K562 (cell line): ENCODE measurements around the gene ZNF10. TPM values are rescaled to one million over a fixed set of nuclear protein-coding genes. Genes with fewer than 3 reads are reported as not detected.

ENCODE experiments used
- ATAC-seq: fragments of 200-7000 bp; cut with Tn5 transposase; 3 replicates; pipeline ENCODE4 v1.9.1; 2020; ENCODE audit warnings: moderate library complexity
- BruUV-seq: library from RNA; stranded (reverse); fragments of 400-500 nt; replicated peaks from 2 replicates; lab custom pipeline; 2021; lab: Mats Ljungman, UMichigan
- CTCF ChIA-PET: fragments of 300-600 bp; formaldehyde crosslinking; extraction: SDS; loops from one replicate; lab custom pipeline; 2021; ENCODE audit warnings: low intra/inter-chr PET ratio; lab: Yijun Ruan, JAX
- POLR2A ChIA-PET: fragments of 300-600, 350-650 bp; sonication (Branson Sonifier 250); formaldehyde crosslinking; extraction: SDS; loops from one replicate; lab custom pipeline; 2021; ENCODE audit warnings: antibody characterized with exemption, inconsistent platforms; lab: Yijun Ruan, JAX
- DNase-seq, 4 experiments: peaks; one replicate each; pipeline versions ENCODE4 v3.0.0 to v3.0.0-alpha.2; 2011 to 2018; ENCODE audit warnings: low spot score in 3 of 4, mixed read lengths in 3 of 4; ENCODE audit errors: extremely low read depth in 1 of 4
- FAIRE-seq: peaks from 2 replicates; lab custom pipeline; 2011; peaks lifted over from hg19 to GRCh38; lab: Jason Lieb, UNC
- H2AFZ ChIP-seq: 2 replicates; pipeline ENCODE4 v1.6.0; 2011; ENCODE audit warnings: low read depth, low read length, control low read depth, inconsistent platforms
- H3K27ac ChIP-seq: fragments of 200-600 bp; 3 replicates; pipeline ENCODE4 v1.8.0; 2011; ENCODE audit warnings: low read depth, mild to moderate bottlenecking, control low read depth, inconsistent platforms, low read length, moderate library complexity, mixed read lengths; ENCODE audit errors: extremely low read depth
- H3K27me3 ChIP-seq, 2 experiments: fragments of 300-600 bp in 1 of 2; 2 replicates in 1 of 2; 3 replicates in 1 of 2; pipeline versions ENCODE4 v1.6.0 to v1.8.0; 2011; ENCODE audit warnings: inconsistent platforms in 2 of 2, low read length in 2 of 2, mild to moderate bottlenecking in 1 of 2, mixed read lengths in 1 of 2, moderate library complexity in 1 of 2; ENCODE audit not compliant: control insufficient read depth in 2 of 2, insufficient read depth in 2 of 2
- H3K36me3 ChIP-seq: fragments of 300-600 bp; 3 replicates; pipeline ENCODE4 v1.8.0; 2011; ENCODE audit warnings: mild to moderate bottlenecking, low read length, inconsistent platforms; ENCODE audit not compliant: control insufficient read depth, insufficient read depth
- H3K4me1 ChIP-seq, 2 experiments: fragments of 200-600 bp in 1 of 2; replicated peaks in 1 of 2; 2 replicates in 1 of 2; 3 replicates in 1 of 2; pipeline versions ENCODE4 v1.5.1 to v1.8.0; 2011; ENCODE audit warnings: inconsistent platforms in 2 of 2, low read length in 2 of 2, mild to moderate bottlenecking in 1 of 2, mixed read lengths in 1 of 2, moderate library complexity in 1 of 2; ENCODE audit not compliant: control insufficient read depth in 2 of 2, insufficient read depth in 2 of 2
- H3K4me2 ChIP-seq: 2 replicates; pipeline ENCODE4 v1.6.1; 2011; ENCODE audit warnings: low read length, control low read depth, inconsistent platforms, mixed read lengths; ENCODE audit not compliant: insufficient read depth
- H3K4me3 ChIP-seq: fragments of 200-600 bp; sonication (generic), shearing (Covaris generic); 2 replicates; pipeline ENCODE4 v1.5.1; 2016; ENCODE audit warnings: control low read depth, inconsistent platforms
- H3K79me2 ChIP-seq: fragments of 200-600 bp; 3 replicates; pipeline ENCODE4 v1.8.0; 2011; ENCODE audit warnings: low read length, inconsistent platforms; ENCODE audit not compliant: control insufficient read depth, insufficient read depth
- H3K9ac ChIP-seq, 2 experiments: 2 replicates each; pipeline versions ENCODE4 v1.6.0 to v1.6.1; 2011; ENCODE audit warnings: low read depth in 2 of 2, low read length in 2 of 2, control low read depth in 1 of 2, inconsistent platforms in 1 of 2, mild to moderate bottlenecking in 1 of 2, mixed read lengths in 1 of 2; ENCODE audit not compliant: insufficient read depth in 1 of 2
- H3K9me1 ChIP-seq: one replicate; pipeline ENCODE4 v1.6.0; 2011; ENCODE audit warnings: inconsistent platforms, mild to moderate bottlenecking, low read length, moderate library complexity; ENCODE audit not compliant: control insufficient read depth, insufficient read depth
- H3K9me3 ChIP-seq: replicated peaks from 2 replicates; pipeline ENCODE4 v1.5.1; 2011; ENCODE audit warnings: low read depth, low read length, inconsistent platforms; ENCODE audit not compliant: control insufficient read depth, insufficient read depth
- H4K20me1 ChIP-seq: replicated peaks from 2 replicates; pipeline ENCODE4 v1.6.1; 2011; ENCODE audit warnings: low read length, inconsistent platforms, mixed read lengths; ENCODE audit not compliant: control insufficient read depth, insufficient read depth
- CBFA2T2 ChIP-seq: fragments of 450-650 bp; conservative IDR thresholded peaks from 2 replicates; pipeline ENCODE4 v1.6.1; 2017; ENCODE audit warnings: mild to moderate bottlenecking
- ILF3 ChIP-seq: fragments of 450-650 bp; IDR thresholded peaks from 2 replicates; pipeline ENCODE4 v1.6.1; 2018; ENCODE audit warnings: antibody characterized with exemption, mild to moderate bottlenecking, moderate library complexity, borderline replicate concordance
- MAFG ChIP-seq: fragments of 450-650 bp; conservative IDR thresholded peaks from 2 replicates; pipeline ENCODE4 v1.6.1; 2016; ENCODE audit warnings: missing genetic modification characterization, missing compliant biosample characterization
- PHF8 ChIP-seq: fragments of 200-600 bp; sonication (generic); IDR thresholded peaks from 2 replicates; pipeline ENCODE4 v1.6.1; 2012; ENCODE audit warnings: mixed run types, mild to moderate bottlenecking, inconsistent platforms, low read length, moderate library complexity, borderline replicate concordance
- ZNF140 ChIP-seq: fragments of 250-450 bp; sonication (Bioruptor Pico); IDR thresholded peaks from 2 replicates; pipeline ENCODE4 v1.8.0; 2021; ENCODE audit warnings: moderate library complexity, mild to moderate bottlenecking, inconsistent platforms
- ZNF589 ChIP-seq: fragments of 200-800 bp; sonication (Bioruptor generic); IDR thresholded peaks from 2 replicates; pipeline ENCODE4 v1.6.1; 2016; ENCODE audit warnings: low read depth, missing genetic modification characterization, missing compliant biosample characterization
- WGBS: fragments of 100-300 bp; shearing (Covaris generic); methylation state at CpG from one replicate; pipeline ENCODE4 v1.1.6; 2016; ENCODE audit warnings: low coverage, mixed read lengths; ENCODE audit not compliant: insufficient coverage; ENCODE audit errors: missing lambda C conversion rate; 5-methylcytosine and 5-hydroxymethylcytosine counted together
- in situ Hi-C: fragments of 300-500 bp; cut with MboI; formaldehyde crosslinking; loops from 4 replicates; pipeline ENCODE4 v1.15.0; 2018; ENCODE audit warnings: inconsistent platforms, mixed read lengths
- intact Hi-C: fragments of 100-400 bp; cut with micrococcal nuclease; formaldehyde crosslinking; loops from 2 replicates; pipeline ENCODE4 v1.14.2; 2022
- polyA plus RNA-seq, 8 experiments: library from polyadenylated mRNA; depleted of rRNA in 4 of 8; stranded (reverse) in 5 of 8; unstranded in 3 of 8; fragments of >200 nt; fragmentation: Nextera tagmentation in 2 of 8; fragmentation: Illumina TruSeq in 1 of 8; extraction: Ambion mirVana in 2 of 8; extraction: Trizol in 1 of 8; gene quantifications; 2 replicates each; pipeline versions ENCODE4 v1.2.1 to v1.2.3, GENCODE V29; 2011 to 2014; ENCODE audit warnings: inconsistent platforms in 1 of 8, missing spikeins in 1 of 8
- total RNA-seq, 7 experiments: library from RNA; depleted of rRNA in 6 of 7; stranded (reverse); fragments of >200 nt in 6 of 7; fragmentation: Illumina TruSeq in 2 of 7; extraction: Trizol in 2 of 7; gene quantifications; 2 replicates each; pipeline versions ENCODE4 v1.2.1 to v1.2.3, GENCODE V29; 2011 to 2021; ENCODE audit warnings: low replicate concordance in 1 of 7
- TF ChIP-seq, protein P1 (sequence below): sonication (generic); formaldehyde crosslinking; IDR thresholded peaks from 2 replicates; pipeline ENCODE4 v1.8.1; 2023; ENCODE audit warnings: mild to moderate bottlenecking, missing genetic modification reagents
- TF ChIP-seq, protein P2 (sequence below), 2 experiments: IDR thresholded peaks; 2 replicates each; pipeline ENCODE4 v1.6.1; 2011; ENCODE audit warnings: borderline replicate concordance in 1 of 2, control low read depth in 1 of 2, low read depth in 1 of 2, low read length in 1 of 2, mild to moderate bottlenecking in 1 of 2, mixed read lengths in 1 of 2, moderate library complexity in 1 of 2; ENCODE audit not compliant: insufficient read depth in 1 of 2, insufficient read length in 1 of 2, poor library complexity in 1 of 2, severe bottlenecking in 1 of 2; ENCODE audit errors: extremely low read depth in 1 of 2
- TF ChIP-seq, protein P3 (sequence below): fragments of 250-450 bp; sonication (Bioruptor Pico); IDR thresholded peaks from 2 replicates; pipeline ENCODE4 v1.5.0; 2022; ENCODE audit warnings: mild to moderate bottlenecking

Gene ZNF10
- total and polyA plus RNA-seq, 9 of the 15 experiments (the other 6 are each of a cell fraction or from before 2014, with no cell fraction given) = 3.5 to 5.8 (median 4.9) TPM

DNA sequence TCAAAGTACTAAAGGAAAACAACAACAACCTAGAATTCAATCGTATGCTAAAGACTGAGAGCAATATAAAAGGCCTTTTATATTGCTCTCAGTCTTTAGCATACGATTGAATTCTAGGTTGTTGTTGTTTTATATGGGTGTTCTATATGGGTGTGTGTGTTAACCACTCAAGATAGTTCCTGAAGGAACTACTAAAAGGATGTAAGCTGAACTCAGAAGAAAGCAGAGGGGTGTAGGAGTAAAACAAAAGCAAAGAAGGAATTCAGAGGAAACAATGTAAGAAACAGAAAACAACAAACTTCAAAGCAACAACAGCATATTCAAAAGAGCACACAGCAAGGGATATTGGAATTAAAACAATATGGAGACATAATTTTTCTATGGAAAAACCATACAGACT is 5.8 kb upstream of the ZNF10 start:
- FAIRE-seq (no peak), ATAC-seq (no peak), DNase-seq (no peak)
- no peak overlapping the region for H3K4me2 ChIP-seq
- no peaks in the 10 kb centered on the region for H4K20me1 ChIP-seq
- no peak overlapping the region for H2AFZ ChIP-seq
- no peaks in the 10 kb centered on the region for H3K27me3 ChIP-seq
- POLR2A ChIA-PET = no interaction called here
- H3K27ac ChIP-seq = no peak overlapping the region
- intact Hi-C loops = no loop called here
- no TSS peak for BruUV-seq
- no peak overlapping the region for H3K4me3 ChIP-seq
- 39% methylated on average over 2 of the region's 2 CpGs for whole genome bisulfite sequencing
- no peaks in the 10 kb centered on the region for H3K79me2 ChIP-seq
- no peak for TF ChIP-seq CBFA2T2
- TF ChIP-seq ZNF140 (CRISPR knock-in tag) = no peak
- TF ChIP-seq ILF3 = no peak
- no peak for TF ChIP-seq MAFG (tag)
- TF ChIP-seq ZNF589 (CRISPR knock-in tag) = no peak
- TF ChIP-seq, protein P1, sequence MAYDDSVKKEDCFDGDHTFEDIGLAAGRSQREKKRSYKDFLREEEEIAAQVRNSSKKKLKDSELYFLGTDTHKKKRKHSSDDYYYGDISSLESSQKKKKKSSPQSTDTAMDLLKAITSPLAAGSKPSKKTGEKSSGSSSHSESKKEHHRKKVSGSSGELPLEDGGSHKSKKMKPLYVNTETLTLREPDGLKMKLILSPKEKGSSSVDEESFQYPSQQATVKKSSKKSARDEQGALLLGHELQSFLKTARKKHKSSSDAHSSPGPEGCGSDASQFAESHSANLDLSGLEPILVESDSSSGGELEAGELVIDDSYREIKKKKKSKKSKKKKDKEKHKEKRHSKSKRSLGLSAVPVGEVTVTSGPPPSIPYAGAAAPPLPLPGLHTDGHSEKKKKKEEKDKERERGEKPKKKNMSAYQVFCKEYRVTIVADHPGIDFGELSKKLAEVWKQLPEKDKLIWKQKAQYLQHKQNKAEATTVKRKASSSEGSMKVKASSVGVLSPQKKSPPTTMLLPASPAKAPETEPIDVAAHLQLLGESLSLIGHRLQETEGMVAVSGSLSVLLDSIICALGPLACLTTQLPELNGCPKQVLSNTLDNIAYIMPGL (CRISPR knock-in tag) = no peak
- TF ChIP-seq, protein P2, sequence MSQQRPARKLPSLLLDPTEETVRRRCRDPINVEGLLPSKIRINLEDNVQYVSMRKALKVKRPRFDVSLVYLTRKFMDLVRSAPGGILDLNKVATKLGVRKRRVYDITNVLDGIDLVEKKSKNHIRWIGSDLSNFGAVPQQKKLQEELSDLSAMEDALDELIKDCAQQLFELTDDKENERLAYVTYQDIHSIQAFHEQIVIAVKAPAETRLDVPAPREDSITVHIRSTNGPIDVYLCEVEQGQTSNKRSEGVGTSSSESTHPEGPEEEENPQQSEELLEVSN (IDR thresholded peaks at IDR 0.05; ENCODE audit: borderline replicate concordance in 1 of 2, extremely low read depth in 1 of 2, insufficient read depth in 1 of 2, insufficient read length in 1 of 2, low read depth in 1 of 2, low read length in 1 of 2, poor library complexity in 1 of 2, severe bottlenecking in 1 of 2) = no peak
- TF ChIP-seq, protein P3, sequence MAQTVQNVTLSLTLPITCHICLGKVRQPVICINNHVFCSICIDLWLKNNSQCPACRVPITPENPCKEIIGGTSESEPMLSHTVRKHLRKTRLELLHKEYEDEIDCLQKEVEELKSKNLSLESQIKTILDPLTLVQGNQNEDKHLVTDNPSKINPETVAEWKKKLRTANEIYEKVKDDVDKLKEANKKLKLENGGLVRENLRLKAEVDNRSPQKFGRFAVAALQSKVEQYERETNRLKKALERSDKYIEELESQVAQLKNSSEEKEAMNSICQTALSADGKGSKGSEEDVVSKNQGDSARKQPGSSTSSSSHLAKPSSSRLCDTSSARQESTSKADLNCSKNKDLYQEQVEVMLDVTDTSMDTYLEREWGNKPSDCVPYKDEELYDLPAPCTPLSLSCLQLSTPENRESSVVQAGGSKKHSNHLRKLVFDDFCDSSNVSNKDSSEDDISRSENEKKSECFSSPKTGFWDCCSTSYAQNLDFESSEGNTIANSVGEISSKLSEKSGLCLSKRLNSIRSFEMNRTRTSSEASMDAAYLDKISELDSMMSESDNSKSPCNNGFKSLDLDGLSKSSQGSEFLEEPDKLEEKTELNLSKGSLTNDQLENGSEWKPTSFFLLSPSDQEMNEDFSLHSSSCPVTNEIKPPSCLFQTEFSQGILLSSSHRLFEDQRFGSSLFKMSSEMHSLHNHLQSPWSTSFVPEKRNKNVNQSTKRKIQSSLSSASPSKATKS = no peak
- TF ChIP-seq PHF8 = no peak
- CTCF ChIA-PET = no interaction called here
- peaks cover 5% of the 10 kb centered on the region; the same call in 1 of the 3 replicates for H3K36me3 ChIP-seq
- in situ Hi-C loops = no loop called here
- no peak overlapping the region for H3K9ac ChIP-seq
- H3K9me3 ChIP-seq = peaks cover 25% of the 10 kb centered on the region
- no peaks in the 10 kb centered on the region; a peak in 1 of 5 replicates for H3K4me1 ChIP-seq
- H3K9me1 ChIP-seq = no peaks in the 10 kb centered on the region
